ENCODE measurements around the gene WDR26.
A peak's percentile ranks its signal among the peaks of the same experiment; 100 is the strongest.

WDR26 gene

DNA sequence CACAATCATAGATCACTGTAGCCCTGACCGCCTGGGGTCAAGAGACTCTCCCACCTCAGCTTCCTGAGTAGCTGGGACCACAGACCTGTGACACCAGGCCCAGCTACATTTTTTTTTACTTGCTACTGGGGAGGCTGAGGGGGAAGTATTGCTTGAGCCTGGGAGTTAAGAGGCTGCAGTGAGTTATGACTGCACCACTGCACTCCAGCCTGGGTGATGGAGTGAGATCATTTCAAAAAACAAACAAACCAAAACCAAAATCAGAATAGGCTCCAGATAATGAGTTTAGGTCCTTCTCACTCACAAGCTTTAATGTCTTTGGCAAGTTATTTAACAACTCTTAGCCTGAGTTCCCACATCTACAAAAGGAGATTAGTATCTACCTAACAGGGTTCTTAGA, 22.8 kb downstream of the WDR26 start (continued):
- TF ChIP-seq, protein P1, sequence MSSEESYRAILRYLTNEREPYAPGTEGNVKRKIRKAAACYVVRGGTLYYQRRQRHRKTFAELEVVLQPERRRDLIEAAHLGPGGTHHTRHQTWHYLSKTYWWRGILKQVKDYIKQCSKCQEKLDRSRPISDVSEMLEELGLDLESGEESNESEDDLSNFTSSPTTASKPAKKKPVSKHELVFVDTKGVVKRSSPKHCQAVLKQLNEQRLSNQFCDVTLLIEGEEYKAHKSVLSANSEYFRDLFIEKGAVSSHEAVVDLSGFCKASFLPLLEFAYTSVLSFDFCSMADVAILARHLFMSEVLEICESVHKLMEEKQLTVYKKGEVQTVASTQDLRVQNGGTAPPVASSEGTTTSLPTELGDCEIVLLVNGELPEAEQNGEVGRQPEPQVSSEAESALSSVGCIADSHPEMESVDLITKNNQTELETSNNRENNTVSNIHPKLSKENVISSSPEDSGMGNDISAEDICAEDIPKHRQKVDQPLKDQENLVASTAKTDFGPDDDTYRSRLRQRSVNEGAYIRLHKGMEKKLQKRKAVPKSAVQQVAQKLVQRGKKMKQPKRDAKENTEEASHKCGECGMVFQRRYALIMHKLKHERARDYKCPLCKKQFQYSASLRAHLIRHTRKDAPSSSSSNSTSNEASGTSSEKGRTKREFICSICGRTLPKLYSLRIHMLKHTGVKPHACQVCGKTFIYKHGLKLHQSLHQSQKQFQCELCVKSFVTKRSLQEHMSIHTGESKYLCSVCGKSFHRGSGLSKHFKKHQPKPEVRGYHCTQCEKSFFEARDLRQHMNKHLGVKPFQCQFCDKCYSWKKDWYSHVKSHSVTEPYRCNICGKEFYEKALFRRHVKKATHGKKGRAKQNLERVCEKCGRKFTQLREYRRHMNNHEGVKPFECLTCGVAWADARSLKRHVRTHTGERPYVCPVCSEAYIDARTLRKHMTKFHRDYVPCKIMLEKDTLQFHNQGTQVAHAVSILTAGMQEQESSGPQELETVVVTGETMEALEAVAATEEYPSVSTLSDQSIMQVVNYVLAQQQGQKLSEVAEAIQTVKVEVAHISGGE (tag by site-specific recombination; conservative IDR thresholded peaks at IDR 0.05; ENCODE audit: low read depth): 0 out of 2 replicates have a peak, but pooled peaks have one; percentile 18
- TF ChIP-seq ZNF221 (tag by site-specific recombination; IDR thresholded peaks at IDR 0.05; ENCODE audit: borderline replicate concordance): no peak
- no peak for TF ChIP-seq ZNF571 (tag by site-specific recombination; IDR thresholded peaks at IDR 0.05)
- TF ChIP-seq ZBTB21 (tag by site-specific recombination; IDR thresholded peaks at IDR 0.05): peak; percentile 47; the same call in 1 of the 2 replicates
- no peak for TF ChIP-seq ZNF416 (tag by site-specific recombination; IDR thresholded peaks at IDR 0.05)
- TF ChIP-seq, protein P2, sequence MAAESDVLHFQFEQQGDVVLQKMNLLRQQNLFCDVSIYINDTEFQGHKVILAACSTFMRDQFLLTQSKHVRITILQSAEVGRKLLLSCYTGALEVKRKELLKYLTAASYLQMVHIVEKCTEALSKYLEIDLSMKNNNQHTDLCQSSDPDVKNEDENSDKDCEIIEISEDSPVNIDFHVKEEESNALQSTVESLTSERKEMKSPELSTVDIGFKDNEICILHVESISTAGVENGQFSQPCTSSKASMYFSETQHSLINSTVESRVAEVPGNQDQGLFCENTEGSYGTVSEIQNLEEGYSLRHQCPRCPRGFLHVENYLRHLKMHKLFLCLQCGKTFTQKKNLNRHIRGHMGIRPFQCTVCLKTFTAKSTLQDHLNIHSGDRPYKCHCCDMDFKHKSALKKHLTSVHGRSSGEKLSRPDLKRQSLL (tag by site-specific recombination; IDR thresholded peaks at IDR 0.05): peak; percentile 91
- no peak for TF ChIP-seq ZSCAN23 (tag by site-specific recombination; IDR thresholded peaks at IDR 0.05)
- no peak for TF ChIP-seq ZNF670 (tag by site-specific recombination; IDR thresholded peaks at IDR 0.05; ENCODE audit: low read depth)
- TF ChIP-seq, protein P3, sequence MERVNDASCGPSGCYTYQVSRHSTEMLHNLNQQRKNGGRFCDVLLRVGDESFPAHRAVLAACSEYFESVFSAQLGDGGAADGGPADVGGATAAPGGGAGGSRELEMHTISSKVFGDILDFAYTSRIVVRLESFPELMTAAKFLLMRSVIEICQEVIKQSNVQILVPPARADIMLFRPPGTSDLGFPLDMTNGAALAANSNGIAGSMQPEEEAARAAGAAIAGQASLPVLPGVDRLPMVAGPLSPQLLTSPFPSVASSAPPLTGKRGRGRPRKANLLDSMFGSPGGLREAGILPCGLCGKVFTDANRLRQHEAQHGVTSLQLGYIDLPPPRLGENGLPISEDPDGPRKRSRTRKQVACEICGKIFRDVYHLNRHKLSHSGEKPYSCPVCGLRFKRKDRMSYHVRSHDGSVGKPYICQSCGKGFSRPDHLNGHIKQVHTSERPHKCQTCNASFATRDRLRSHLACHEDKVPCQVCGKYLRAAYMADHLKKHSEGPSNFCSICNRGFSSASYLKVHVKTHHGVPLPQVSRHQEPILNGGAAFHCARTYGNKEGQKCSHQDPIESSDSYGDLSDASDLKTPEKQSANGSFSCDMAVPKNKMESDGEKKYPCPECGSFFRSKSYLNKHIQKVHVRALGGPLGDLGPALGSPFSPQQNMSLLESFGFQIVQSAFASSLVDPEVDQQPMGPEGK (tag by site-specific recombination; IDR thresholded peaks at IDR 0.05): peak; percentile 78
- no peak for TF ChIP-seq ZNF776 (tag by site-specific recombination; IDR thresholded peaks at IDR 0.05; ENCODE audit: borderline replicate concordance)
- TF ChIP-seq ZNF114 (tag by site-specific recombination; IDR thresholded peaks at IDR 0.05): no peak
- TF ChIP-seq ZFP41 (tag by site-specific recombination; IDR thresholded peaks at IDR 0.05; ENCODE audit: borderline replicate concordance): no peak
- TF ChIP-seq GLI4 (tag by site-specific recombination; IDR thresholded peaks at IDR 0.05): no peak
- TF ChIP-seq ZNF133 (tag by site-specific recombination; IDR thresholded peaks at IDR 0.05): no peak
- no peak for TF ChIP-seq KLF1 (tag by site-specific recombination; IDR thresholded peaks at IDR 0.05)
- TF ChIP-seq, protein P4, sequence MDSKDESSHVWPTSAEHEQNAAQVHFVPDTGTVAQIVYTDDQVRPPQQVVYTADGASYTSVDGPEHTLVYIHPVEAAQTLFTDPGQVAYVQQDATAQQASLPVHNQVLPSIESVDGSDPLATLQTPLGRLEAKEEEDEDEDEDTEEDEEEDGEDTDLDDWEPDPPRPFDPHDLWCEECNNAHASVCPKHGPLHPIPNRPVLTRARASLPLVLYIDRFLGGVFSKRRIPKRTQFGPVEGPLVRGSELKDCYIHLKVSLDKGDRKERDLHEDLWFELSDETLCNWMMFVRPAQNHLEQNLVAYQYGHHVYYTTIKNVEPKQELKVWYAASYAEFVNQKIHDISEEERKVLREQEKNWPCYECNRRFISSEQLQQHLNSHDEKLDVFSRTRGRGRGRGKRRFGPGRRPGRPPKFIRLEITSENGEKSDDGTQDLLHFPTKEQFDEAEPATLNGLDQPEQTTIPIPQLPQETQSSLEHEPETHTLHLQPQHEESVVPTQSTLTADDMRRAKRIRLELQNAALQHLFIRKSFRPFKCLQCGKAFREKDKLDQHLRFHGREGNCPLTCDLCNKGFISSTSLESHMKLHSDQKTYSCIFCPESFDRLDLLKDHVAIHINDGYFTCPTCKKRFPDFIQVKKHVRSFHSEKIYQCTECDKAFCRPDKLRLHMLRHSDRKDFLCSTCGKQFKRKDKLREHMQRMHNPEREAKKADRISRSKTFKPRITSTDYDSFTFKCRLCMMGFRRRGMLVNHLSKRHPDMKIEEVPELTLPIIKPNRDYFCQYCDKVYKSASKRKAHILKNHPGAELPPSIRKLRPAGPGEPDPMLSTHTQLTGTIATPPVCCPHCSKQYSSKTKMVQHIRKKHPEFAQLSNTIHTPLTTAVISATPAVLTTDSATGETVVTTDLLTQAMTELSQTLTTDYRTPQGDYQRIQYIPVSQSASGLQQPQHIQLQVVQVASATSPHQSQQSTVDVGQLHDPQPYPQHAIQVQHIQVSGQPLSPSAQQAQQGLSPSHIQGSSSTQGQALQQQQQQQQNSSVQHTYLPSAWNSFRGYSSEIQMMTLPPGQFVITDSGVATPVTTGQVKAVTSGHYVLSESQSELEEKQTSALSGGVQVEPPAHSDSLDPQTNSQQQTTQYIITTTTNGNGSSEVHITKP (tag by site-specific recombination; IDR thresholded peaks at IDR 0.05): peak; percentile 86
- TF ChIP-seq ZIC2 (tag by site-specific recombination; IDR thresholded peaks at IDR 0.05): no peak
- no peak for TF ChIP-seq YY1 (tag by site-specific recombination; IDR thresholded peaks at IDR 0.05)
- TF ChIP-seq, protein P5, sequence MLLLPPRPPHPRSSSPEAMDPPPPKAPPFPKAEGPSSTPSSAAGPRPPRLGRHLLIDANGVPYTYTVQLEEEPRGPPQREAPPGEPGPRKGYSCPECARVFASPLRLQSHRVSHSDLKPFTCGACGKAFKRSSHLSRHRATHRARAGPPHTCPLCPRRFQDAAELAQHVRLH (tag by site-specific recombination; IDR thresholded peaks at IDR 0.05): no peak
- TF ChIP-seq ZNF155 (tag by site-specific recombination; IDR thresholded peaks at IDR 0.05): no peak
- TF ChIP-seq ZNF707 (tag by site-specific recombination; IDR thresholded peaks at IDR 0.05): no peak
- no peak for TF ChIP-seq ZNF16 (tag by site-specific recombination; IDR thresholded peaks at IDR 0.05; ENCODE audit: low read depth)
- TF ChIP-seq, protein P6, sequence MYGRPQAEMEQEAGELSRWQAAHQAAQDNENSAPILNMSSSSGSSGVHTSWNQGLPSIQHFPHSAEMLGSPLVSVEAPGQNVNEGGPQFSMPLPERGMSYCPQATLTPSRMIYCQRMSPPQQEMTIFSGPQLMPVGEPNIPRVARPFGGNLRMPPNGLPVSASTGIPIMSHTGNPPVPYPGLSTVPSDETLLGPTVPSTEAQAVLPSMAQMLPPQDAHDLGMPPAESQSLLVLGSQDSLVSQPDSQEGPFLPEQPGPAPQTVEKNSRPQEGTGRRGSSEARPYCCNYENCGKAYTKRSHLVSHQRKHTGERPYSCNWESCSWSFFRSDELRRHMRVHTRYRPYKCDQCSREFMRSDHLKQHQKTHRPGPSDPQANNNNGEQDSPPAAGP (tag by site-specific recombination; IDR thresholded peaks at IDR 0.05): no peak
- TF ChIP-seq ZNF544 (tag by site-specific recombination; IDR thresholded peaks at IDR 0.05): no peak
- TF ChIP-seq, protein P7, sequence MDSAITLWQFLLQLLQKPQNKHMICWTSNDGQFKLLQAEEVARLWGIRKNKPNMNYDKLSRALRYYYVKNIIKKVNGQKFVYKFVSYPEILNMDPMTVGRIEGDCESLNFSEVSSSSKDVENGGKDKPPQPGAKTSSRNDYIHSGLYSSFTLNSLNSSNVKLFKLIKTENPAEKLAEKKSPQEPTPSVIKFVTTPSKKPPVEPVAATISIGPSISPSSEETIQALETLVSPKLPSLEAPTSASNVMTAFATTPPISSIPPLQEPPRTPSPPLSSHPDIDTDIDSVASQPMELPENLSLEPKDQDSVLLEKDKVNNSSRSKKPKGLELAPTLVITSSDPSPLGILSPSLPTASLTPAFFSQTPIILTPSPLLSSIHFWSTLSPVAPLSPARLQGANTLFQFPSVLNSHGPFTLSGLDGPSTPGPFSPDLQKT (IDR thresholded peaks at IDR 0.05; ENCODE audit: borderline replicate concordance, low read depth, low read length): no peak
- TF ChIP-seq ZNF214 (tag by site-specific recombination; IDR thresholded peaks at IDR 0.05; ENCODE audit: borderline replicate concordance): no peak
- no peak for TF ChIP-seq ZBTB7A (tag by site-specific recombination; IDR thresholded peaks at IDR 0.05; ENCODE audit: low read depth)

Data from HEK293 (cell line).